A549 (cell line): ENCODE measurements around the gene CKLF. TPM values are rescaled to one million over a fixed set of nuclear protein-coding genes. Genes with fewer than 3 reads are reported as not detected.
A peak's percentile ranks its signal among the peaks of the same experiment; 100 is the strongest.

Experiments used
- ATAC-seq, 2 experiments: fragments of 200-7000 bp in 1 of 2; fragments of >200 bp in 1 of 2; cut with Nextera tagmentation in 1 of 2; cut with Tn5 transposase in 1 of 2; 3 replicates each; pipeline versions ENCODE4 v1.8.0 to v1.9.1; 2018 to 2020; ENCODE audit warnings: mild to moderate bottlenecking in 1 of 2, moderate library complexity in 1 of 2
- CTCF ChIA-PET: fragments of 300-600 bp; sonication (Branson Sonifier 250); formaldehyde crosslinking; extraction: SDS; loops from one replicate; lab custom pipeline; 2021; ENCODE audit warnings: antibody characterized with exemption, inconsistent platforms; lab: Yijun Ruan, JAX
- POLR2A ChIA-PET: fragments of 350-600 bp; formaldehyde crosslinking; extraction: SDS; loops from one replicate; lab custom pipeline; 2021; ENCODE audit warnings: antibody characterized with exemption, inconsistent platforms; lab: Yijun Ruan, JAX
- DNase-seq, 2 experiments: peaks; one replicate each; pipeline versions ENCODE4 v3.0.0 to v3.0.0-alpha.2; 2011 to 2016; ENCODE audit warnings: low read depth in 1 of 2, low spot score in 1 of 2
- FAIRE-seq: peaks from 2 replicates; lab custom pipeline; 2011; peaks lifted over from hg19 to GRCh38; lab: Jason Lieb, UNC
- H3K27ac ChIP-seq, 2 experiments: fragments of >200 bp; sonication (Bioruptor Twin); formaldehyde crosslinking; 3 replicates each; pipeline ENCODE4 v1.5.1; 2016 to 2017
- H3K4me1 ChIP-seq: fragments of >200 bp; sonication (Bioruptor Twin); formaldehyde crosslinking; 3 replicates; pipeline ENCODE4 v1.6.1; 2016
- H3K4me2 ChIP-seq: fragments of >200 bp; sonication (Bioruptor Twin); formaldehyde crosslinking; 3 replicates; pipeline ENCODE4 v1.6.1; 2016
- H3K4me3 ChIP-seq: fragments of >200 bp; sonication (Bioruptor Twin); formaldehyde crosslinking; 3 replicates; pipeline ENCODE4 v1.5.1; 2016
- H3K9me3 ChIP-seq: fragments of >200 bp; sonication (Bioruptor Twin); formaldehyde crosslinking; 3 replicates; pipeline ENCODE4 v1.6.1; 2016
- CEBPB ChIP-seq, 2 experiments: fragments of >200 bp in 1 of 2; sonication (Bioruptor Twin) in 1 of 2; formaldehyde crosslinking in 1 of 2; IDR thresholded peaks; 2 replicates each; pipeline ENCODE4 v1.6.1; 2012 to 2016
- CHD2 ChIP-seq: fragments of 150-350 bp; IDR thresholded peaks from 2 replicates; pipeline ENCODE4 v1.6.1; 2014; ENCODE audit warnings: low read length; ENCODE audit not compliant: partially characterized antibody
- EHF ChIP-seq: fragments of 250-450 bp; sonication (Bioruptor Pico); IDR thresholded peaks from 2 replicates; pipeline ENCODE4 v1.5.0; 2020; ENCODE audit warnings: mild to moderate bottlenecking
- FOSB ChIP-seq: fragments of 250-450 bp; sonication (Bioruptor Pico); IDR thresholded peaks from 2 replicates; pipeline ENCODE4 v1.5.0; 2020; ENCODE audit warnings: mild to moderate bottlenecking, moderate library complexity
- HEYL ChIP-seq: fragments of 250-450 bp; sonication (Bioruptor Pico); IDR thresholded peaks from 2 replicates; pipeline ENCODE4 v1.8.0; 2021; ENCODE audit warnings: mild to moderate bottlenecking, moderate library complexity
- HOXB5 ChIP-seq: fragments of 250-450 bp; sonication (Bioruptor Pico); IDR thresholded peaks from 2 replicates; pipeline ENCODE4 v1.5.0; 2020; ENCODE audit warnings: mild to moderate bottlenecking, moderate library complexity
- MAZ ChIP-seq: fragments of 150-350 bp; IDR thresholded peaks from 2 replicates; pipeline ENCODE4 v1.6.1; 2014; ENCODE audit warnings: antibody characterized with exemption, low read depth, low read length, borderline replicate concordance
- NFE2L2 ChIP-seq: fragments of 150-350 bp; conservative IDR thresholded peaks from 2 replicates; pipeline ENCODE4 v1.6.1; 2014; ENCODE audit warnings: low read length
- RARB ChIP-seq: fragments of 250-450 bp; sonication (Bioruptor Pico); IDR thresholded peaks from 2 replicates; pipeline ENCODE4 v1.8.0; 2021; ENCODE audit warnings: mild to moderate bottlenecking, moderate library complexity
- RCOR1 ChIP-seq: fragments of 150-350 bp; IDR thresholded peaks from 2 replicates; pipeline ENCODE4 v1.6.1; 2014; ENCODE audit warnings: antibody characterized with exemption, low read length, low read depth
- SREBF2 ChIP-seq: fragments of 450-650 bp; IDR thresholded peaks from 2 replicates; pipeline ENCODE4 v1.6.1; 2014; ENCODE audit warnings: mild to moderate bottlenecking, moderate library complexity
- ZFP36 ChIP-seq: fragments of 450-650 bp; IDR thresholded peaks from 2 replicates; pipeline ENCODE4 v1.6.1; 2014; ENCODE audit warnings: borderline replicate concordance; ENCODE audit not compliant: partially characterized antibody
- WGBS: methylation state at CpG from one replicate; pipeline ENCODE4 v1.1.6; 2017; ENCODE audit errors: missing lambda C conversion rate; 5-methylcytosine and 5-hydroxymethylcytosine counted together
- polyA plus RNA-seq, 4 experiments: library from polyadenylated mRNA; depleted of rRNA in 3 of 4; stranded (reverse); fragments of >200 nt; fragmentation: RNase III in 1 of 4; extraction: RNeasy Plus Mini Kit Qiagen cat#74134 plus additional on column Dnase treatment in 1 of 4; gene quantifications; 2 replicates in 3 of 4; 3 replicates in 1 of 4; pipeline ENCODE4 v1.2.3, GENCODE V29; 2011 to 2017
- TF ChIP-seq, protein P1 (sequence below): fragments of 250-450 bp; sonication (Bioruptor Pico); IDR thresholded peaks from 2 replicates; pipeline ENCODE4 v1.5.0; 2021; ENCODE audit warnings: mild to moderate bottlenecking, moderate library complexity, borderline replicate concordance
- TF ChIP-seq, protein P2 (sequence below): fragments of 250-450 bp; sonication (Bioruptor Pico); IDR thresholded peaks from 2 replicates; pipeline ENCODE4 v1.5.0; 2020; ENCODE audit warnings: low read depth, mild to moderate bottlenecking, moderate library complexity
- TF ChIP-seq, protein P3 (sequence below): fragments of >200 bp; sonication (Bioruptor Twin); formaldehyde crosslinking; IDR thresholded peaks from 3 replicates; pipeline ENCODE4 v1.6.1; 2016
- TF ChIP-seq, protein P4 (sequence below): fragments of >200 bp; sonication (Bioruptor Twin); formaldehyde crosslinking; IDR thresholded peaks from 3 replicates; pipeline ENCODE4 v1.5.1; 2016

Gene CKLF
- polyA plus RNA-seq, 2 of the 4 experiments (the other 2 are of a cell fraction), result 85.1 to 87.0 TPM

DNA sequence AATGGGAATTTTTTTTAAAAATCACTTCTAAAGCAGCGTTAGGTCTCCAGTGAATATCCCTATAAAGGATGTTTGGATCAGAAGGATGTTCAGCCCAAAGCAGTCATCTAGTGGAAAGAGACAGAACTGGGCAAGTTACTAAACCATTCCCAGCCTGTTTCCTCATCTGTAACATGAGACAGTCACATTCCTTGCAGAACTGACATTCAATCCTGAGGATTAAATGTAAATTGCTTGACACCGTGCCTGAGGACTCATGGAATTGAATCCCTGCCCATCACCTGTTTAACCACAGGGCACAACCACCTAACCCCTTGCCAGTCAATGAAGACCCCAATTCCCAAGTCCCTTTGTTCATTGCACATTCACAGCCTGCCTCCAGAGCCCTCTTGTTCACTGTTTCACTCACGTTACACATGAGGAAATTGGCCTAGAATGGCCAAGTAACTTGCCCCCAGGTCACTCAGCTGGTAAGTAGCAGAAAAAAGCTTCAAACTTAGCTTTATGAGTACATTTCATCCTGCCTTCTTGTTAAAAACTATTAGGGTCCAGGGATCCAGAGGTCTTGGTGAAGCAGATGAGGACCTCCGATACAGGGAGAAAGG, 28.3 kb downstream of the CKLF start:
- peak in 1 of 2 experiments; percentile 40; a peak in 3 of 6 replicates for ATAC-seq
- no peak for FAIRE-seq
- WGBS, result 83% methylated on average over 4 of the region's 4 CpGs
- no peaks in the 10 kb centered on the region for H3K4me1 ChIP-seq
- ChIA-PET POLR2A (interaction anchor here (0.6 kb wide), 1 partner anchor 15 kb away, joined by 4 read pairs; no protein-coding TSS in a partner anchor), CTCF (interaction anchor here (0.7 to 4.0 kb wide), 8 partner anchors 9 to 287 kb away, joined by 3 to 24 read pairs (median 4); partner anchors contain the start of genes CKLF and NAE1)
- H3K9me3 ChIP-seq, result no peaks in the 10 kb centered on the region
- H3K4me3 ChIP-seq, result no peak overlapping the region
- no peak overlapping the region for H3K27ac ChIP-seq
- no peak for DNase-seq
- TF ChIP-seq CEBPB (IDR thresholded peaks at IDR 0.05) (no peak), SREBF2 (no peak), ZFP36 (no peak), NFE2L2 (no peak), HEYL (CRISPR knock-in tag) (no peak), EHF (no peak), HOXB5 (CRISPR knock-in tag) (no peak), FOSB (no peak), CHD2 (no peak), RARB (CRISPR knock-in tag) (no peak), RCOR1 (no peak)
- H3K4me2 ChIP-seq, result no peak overlapping the region

DNA sequence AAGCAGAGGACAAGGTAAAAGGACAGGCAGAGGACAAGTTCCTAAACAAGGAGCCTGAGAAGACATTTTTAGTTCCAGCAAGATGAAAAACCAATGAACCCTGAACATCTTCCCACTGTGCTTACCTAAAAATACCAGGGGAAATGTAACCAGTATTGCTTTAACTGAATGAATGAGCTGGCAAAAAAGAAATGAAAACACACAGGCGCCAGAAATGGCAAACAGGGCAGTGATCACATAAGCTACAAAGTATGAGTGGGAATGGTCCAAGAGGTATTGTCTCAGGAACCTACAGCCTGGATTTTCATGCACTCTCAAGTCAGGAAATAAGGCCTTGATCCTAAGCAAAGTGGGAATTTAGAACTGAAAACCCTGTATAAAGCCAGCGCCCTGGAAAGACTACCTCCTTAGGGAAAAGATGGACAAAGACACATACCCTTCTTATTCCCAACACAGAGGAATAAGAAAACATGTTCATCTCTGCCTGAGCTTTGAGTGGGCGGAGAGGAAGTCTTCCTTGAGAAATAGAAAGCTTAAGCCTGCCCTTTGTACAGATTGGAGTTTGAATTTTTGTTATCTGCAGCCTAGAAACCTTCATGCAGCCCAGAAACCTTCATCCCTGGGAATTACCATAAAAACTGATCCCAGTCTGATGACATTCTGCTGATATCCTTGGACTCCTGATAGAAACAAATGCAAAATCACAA, 29.0 kb downstream of the CKLF start:
- TF ChIP-seq, protein P1, sequence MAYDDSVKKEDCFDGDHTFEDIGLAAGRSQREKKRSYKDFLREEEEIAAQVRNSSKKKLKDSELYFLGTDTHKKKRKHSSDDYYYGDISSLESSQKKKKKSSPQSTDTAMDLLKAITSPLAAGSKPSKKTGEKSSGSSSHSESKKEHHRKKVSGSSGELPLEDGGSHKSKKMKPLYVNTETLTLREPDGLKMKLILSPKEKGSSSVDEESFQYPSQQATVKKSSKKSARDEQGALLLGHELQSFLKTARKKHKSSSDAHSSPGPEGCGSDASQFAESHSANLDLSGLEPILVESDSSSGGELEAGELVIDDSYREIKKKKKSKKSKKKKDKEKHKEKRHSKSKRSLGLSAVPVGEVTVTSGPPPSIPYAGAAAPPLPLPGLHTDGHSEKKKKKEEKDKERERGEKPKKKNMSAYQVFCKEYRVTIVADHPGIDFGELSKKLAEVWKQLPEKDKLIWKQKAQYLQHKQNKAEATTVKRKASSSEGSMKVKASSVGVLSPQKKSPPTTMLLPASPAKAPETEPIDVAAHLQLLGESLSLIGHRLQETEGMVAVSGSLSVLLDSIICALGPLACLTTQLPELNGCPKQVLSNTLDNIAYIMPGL (CRISPR knock-in tag), result no peak
- TF ChIP-seq FOSB, result no peak
- TF ChIP-seq, protein P2, sequence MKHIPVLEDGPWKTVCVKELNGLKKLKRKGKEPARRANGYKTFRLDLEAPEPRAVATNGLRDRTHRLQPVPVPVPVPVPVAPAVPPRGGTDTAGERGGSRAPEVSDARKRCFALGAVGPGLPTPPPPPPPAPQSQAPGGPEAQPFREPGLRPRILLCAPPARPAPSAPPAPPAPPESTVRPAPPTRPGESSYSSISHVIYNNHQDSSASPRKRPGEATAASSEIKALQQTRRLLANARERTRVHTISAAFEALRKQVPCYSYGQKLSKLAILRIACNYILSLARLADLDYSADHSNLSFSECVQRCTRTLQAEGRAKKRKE, result no peak
- TF ChIP-seq, protein P3, sequence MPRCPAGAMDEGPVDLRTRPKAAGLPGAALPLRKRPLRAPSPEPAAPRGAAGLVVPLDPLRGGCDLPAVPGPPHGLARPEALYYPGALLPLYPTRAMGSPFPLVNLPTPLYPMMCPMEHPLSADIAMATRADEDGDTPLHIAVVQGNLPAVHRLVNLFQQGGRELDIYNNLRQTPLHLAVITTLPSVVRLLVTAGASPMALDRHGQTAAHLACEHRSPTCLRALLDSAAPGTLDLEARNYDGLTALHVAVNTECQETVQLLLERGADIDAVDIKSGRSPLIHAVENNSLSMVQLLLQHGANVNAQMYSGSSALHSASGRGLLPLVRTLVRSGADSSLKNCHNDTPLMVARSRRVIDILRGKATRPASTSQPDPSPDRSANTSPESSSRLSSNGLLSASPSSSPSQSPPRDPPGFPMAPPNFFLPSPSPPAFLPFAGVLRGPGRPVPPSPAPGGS, result no peak
- TF ChIP-seq MAZ, result no peak
- TF ChIP-seq, protein P4, sequence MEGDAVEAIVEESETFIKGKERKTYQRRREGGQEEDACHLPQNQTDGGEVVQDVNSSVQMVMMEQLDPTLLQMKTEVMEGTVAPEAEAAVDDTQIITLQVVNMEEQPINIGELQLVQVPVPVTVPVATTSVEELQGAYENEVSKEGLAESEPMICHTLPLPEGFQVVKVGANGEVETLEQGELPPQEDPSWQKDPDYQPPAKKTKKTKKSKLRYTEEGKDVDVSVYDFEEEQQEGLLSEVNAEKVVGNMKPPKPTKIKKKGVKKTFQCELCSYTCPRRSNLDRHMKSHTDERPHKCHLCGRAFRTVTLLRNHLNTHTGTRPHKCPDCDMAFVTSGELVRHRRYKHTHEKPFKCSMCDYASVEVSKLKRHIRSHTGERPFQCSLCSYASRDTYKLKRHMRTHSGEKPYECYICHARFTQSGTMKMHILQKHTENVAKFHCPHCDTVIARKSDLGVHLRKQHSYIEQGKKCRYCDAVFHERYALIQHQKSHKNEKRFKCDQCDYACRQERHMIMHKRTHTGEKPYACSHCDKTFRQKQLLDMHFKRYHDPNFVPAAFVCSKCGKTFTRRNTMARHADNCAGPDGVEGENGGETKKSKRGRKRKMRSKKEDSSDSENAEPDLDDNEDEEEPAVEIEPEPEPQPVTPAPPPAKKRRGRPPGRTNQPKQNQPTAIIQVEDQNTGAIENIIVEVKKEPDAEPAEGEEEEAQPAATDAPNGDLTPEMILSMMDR, result no peak
- POLR2A ChIA-PET, result no interaction called here
- no peaks in the 10 kb centered on the region for H3K4me1 ChIP-seq
- no peak for ATAC-seq
- no peak for FAIRE-seq
- WGBS, result 80% methylated on average over 3 of the region's 3 CpGs
- H3K4me2 ChIP-seq, result no peak overlapping the region
- no peak for DNase-seq
- CTCF ChIA-PET, result interaction anchor here (0.9 to 4.0 kb wide), 7 partner anchors 8 to 250 kb away, joined by 3 to 24 read pairs (median 4); partner anchors contain the start of genes CKLF and NAE1
- no peak overlapping the region for H3K4me3 ChIP-seq
- no peak overlapping the region for H3K27ac ChIP-seq
- H3K9me3 ChIP-seq, result no peaks in the 10 kb centered on the region
